Raji (cell line): ENCODE results near the gene CEBPB.

Source experiments
- POLR2A ChIP-seq: IDR thresholded peaks from 2 replicates; pipeline ENCODE4 v1.6.1; 2011; ENCODE audit warnings: low read depth, low read length, control low read depth; ENCODE audit not compliant: insufficient read depth

CEBPB gene

DNA sequence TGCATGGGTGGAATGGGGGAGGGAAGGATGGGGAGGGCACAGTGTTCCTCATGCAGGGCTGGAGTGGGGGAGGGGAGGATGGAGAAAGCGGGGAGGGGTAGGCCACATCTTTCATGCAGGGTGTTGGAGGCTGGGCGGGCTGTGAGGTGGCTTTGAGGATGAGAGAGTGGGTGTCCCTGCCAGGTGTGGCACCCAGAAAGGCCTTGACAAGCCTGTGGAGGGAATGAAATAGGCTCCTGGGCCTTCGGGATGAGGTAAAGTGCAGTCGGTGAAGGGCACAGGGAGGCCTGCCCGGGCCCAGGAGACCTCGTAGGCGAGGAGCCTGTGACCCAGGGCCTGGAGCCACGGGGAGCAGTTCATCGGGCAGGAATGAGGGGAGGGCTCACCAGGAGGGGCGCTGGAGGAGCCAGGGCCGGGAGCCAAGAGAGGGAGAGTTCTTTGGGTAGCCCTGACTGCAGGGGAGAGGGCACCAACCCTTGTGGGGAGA is 7.6 kb downstream of the CEBPB start:
- TF ChIP-seq POLR2A: no peak

- TF ChIP-seq POLR2A: no peak
These were observed 8.1 kb downstream of the CEBPB start for GRCh38 chr20:50198716-50199115.

DNA sequence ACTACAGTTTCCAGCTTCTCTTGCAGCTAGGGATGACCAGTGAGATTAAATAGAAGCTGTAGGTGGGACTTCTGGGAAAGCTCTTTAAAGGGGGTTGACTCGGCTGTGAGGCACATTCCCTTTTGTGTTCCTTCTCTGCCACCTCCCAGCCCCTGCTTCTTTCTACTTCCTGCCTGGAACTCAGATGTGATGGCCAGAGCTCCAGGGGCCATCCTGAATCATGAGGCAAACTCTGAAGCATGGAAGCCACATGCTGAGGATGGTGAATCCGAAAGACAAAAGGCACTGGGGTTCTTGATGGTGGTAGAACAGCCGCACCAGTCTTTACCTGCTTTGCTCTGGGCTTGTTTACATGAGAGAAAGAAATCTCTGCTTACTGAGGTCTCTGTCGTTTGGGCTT is 9.1 kb downstream of the CEBPB start:
- TF ChIP-seq POLR2A: no peak

DNA sequence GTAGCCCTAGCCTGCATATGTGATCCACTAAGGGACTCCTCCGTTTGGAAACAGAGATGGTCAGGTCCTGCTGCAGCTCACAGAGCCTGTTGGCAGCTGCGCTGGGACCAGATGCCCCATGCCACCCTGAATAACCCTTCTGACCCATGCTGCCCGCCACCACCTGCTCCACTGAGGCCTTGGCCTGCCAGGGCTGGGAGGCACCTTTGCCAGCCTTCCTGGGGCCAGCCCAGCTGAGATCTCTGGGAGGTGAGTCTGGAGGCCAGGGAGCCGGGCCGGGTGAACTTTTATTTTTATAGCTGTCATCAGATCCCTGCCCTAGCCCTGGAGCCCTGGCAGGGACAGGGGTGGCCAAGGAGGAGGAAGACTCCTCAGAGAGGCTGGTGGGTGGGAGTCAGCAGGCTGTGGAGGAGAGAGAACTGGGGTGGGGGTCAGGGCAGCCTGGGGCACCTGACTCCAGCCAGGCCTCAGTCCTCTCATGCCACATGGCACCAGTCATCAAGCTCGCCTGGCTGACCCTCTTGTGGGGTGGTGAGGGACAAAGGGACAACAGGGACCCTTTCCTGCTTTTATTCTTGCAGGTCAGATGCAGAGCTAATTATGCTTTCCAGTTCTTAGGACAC is 10.0 kb downstream of the CEBPB start:
- TF ChIP-seq POLR2A: no peak

GRCh38 chr20:50202677-50203076 is 12.0 kb downstream of the CEBPB start:
- no peak for TF ChIP-seq POLR2A

DNA sequence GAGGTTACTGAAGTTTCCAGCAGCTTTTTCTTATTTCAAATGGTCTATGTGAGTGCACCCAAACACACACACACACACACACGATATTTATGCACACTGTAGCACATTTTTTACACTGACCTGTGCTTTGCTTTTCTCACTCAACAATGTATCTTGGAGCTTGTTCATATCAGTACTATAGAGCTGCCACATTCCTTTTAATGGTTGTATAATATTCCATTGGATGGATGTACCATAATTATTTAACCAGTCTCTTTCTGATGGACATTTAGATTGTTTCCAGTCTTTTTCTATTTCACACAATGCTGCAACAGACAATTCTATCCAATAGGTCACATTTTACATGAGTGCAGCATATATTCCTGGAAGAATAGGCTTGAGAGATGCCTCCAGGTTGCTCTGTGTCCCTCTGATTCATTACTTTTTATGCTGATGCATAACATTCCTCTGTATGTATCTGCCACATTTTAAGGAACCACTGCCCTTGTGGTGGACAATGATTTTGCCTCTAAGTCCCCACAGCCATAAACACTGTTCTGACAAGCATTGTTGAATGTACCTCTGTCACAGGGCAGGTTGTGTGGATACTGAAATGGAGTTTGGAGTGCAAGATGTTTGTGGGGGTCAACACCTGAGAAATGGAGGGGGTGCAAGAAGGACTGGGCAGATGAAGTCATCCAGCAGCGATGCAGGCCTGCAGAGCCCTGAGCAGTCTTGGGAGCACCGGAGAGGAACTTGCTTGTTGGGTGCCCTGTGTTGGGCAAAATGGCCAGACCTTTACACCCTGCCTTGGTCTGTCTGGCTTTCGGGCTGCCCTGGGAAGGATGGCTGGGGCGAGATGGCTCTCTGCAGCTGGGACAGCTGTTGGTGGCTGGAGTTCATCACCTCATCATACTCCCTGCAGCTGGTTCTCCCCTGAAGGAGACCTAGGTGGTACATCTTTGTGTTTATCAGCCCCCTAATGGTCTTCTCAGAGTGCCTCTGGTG is 13.6 kb downstream of the CEBPB start:
- no peak for TF ChIP-seq POLR2A

DNA sequence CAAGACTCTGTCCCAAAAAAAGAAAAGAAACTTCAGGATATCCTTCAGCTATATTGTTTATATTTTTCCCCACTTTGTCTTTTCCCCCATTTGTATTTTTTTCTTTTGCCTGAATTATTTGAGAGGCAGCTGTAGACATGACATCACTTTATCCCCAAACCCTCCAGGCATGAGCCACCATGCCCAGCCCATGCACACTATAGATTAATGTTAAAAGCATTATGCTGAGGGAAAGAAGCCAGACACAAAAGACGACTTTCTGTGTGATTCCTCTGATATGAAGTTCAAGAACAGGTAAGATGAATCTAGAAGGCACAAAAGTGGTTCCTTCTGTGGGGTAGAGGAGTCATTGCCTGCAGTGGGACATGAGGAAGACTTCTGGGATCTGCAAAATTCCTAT is 16.4 kb downstream of the CEBPB start:
- no peak for TF ChIP-seq POLR2A

- TF ChIP-seq POLR2A: no peak
These were observed 17.5 kb downstream of the CEBPB start for GRCh38 chr20:50208085-50208491.

DNA sequence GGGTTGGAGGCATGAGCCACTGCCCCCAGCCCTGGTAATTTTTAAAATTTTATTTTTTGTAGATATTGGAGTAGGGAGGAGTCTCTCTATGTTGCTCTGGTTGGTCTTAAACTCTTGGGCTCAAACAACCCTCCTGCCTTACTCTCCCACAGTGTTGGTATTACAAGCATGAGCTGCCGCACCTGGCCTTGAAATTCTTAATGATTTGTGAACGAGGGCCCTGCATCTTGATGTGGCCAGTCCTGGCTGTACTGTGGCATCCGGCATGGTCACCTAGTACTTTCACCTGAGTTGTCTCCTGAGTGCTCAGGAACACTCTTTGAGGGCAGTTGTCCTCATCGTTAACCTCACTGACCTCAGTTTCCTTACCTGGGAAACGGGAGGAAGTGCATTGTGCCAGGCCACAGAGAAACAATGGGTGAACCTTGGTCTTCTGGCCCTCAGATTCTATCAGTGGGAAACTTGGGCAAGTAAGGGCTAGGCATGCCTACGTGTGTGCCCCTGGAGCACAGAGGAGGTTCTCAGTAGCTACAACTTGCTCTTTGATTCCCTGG is 19.5 kb downstream of the CEBPB start:
- no peak for TF ChIP-seq POLR2A

DNA sequence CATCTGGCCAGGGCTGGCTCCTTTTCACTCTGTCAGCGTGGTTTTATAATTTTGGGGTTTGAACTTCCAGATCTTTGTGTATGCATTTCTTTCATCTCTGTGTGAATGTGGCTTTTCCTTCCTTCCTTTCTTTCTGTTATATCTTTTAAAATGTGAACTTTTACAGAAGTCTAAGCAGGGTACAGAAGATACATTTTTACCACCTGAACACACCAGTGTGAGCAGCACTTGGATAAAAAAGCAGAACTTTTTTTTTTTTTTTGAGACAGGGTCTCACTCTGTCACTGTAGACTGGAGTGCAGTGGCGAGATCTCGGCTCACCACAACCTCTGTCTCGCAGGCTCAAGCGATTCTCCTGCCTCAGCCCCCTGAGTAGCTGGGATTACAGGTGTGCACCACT is 20.5 kb downstream of the CEBPB start:
- TF ChIP-seq POLR2A: no peak

DNA sequence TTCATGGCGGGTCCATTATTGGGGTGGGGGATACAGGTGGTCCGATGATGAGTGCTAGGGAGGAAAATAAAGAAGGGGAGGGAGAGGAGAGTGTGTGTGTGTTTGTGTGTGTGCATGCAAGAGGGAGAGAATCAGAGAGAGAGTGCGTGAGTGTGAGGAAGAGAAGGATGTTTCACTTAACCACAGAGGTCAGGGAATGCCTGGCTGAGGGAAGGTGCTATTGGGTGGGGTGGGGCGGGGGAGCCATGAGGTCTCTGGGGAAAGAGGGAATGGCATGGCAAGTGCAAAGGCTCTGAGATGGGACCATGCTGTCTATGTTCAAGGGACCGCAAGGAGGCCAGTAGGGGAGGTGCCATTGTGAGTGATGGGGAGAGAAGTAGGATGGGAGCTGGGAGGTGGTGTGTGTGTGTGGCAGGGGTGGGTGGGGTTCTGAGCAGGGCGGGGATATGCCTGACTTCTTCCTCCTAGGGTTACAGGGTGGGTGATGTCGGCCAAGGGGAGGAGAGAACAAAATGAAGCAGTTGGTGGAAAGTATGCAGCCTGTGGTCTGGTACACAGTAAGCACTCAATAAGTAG is 23.0 kb downstream of the CEBPB start:
- no peak for TF ChIP-seq POLR2A

DNA sequence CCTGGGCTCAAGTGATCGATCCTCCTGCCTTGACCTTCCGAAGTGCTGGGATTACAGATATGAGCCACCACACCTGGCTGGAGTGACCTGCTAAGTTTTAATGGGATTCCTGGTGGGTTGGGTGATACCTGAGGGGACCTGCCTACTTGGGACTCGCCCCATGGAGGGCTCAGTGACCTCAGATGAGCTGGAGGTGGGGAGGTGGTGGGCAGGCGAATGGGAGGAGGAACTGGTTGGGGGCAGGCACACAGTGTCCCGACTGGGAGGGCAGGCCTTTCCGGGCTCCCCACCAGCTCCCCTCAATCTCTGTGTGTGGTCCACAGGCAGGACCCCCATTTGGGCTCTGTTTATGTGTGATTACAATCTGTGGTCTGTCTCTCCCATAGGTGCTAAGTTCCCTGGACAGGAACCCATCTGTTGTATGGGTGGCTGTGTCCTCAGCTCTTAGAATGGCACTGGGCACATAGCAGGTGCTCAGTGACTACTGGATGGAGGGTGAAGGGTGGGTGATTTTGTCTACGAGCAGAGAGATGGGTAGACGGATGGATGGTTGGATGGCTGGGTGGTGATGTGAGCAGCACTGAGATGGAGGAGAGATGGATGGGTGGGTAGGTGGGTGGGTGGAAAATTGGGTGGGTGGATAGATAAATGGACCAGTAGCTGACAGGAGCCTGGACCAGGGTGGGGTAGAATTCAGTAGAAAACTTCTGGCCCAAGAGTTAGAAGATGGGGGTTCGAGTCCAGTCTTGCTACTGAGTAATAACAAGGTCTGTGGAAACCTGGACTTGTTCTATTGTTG is 23.8 kb downstream of the CEBPB start:
- no peak for TF ChIP-seq POLR2A

- no peak for TF ChIP-seq POLR2A
These were observed 24.6 kb downstream of the CEBPB start for GRCh38 chr20:50215101-50215690.

DNA sequence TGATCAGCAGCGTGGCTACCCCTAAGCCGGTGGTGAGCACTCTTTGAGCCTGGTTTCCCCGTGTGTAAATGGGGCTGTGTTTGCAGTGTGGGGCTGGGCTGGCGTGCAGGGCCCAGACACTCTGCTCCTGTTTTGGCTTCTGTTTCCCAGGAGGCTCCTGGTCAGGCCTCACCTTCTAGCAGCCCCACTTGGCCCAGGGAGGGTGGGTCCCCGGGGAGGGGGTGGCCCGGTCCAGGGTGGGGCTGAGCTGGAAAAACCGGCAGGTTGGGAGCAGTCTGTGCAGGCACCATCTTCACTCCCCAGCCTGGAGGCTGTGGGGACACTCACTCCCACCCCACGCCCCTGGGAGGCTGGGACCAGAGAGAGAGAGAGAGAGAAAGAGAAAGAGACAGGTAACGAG is 25.3 kb downstream of the CEBPB start:
- no peak for TF ChIP-seq POLR2A
